ENCODE data around the gene MELTF.

GRCh38 chr3:197002701-197003454, 26.7 kb downstream of the MELTF start:
- peak; percentile 83 for TF ChIP-seq CTCF (IDR thresholded peaks at IDR 0.05)
- no peak for TF ChIP-seq ESRRA (IDR thresholded peaks at IDR 0.05; ENCODE audit: borderline replicate concordance, low read length)
- TF ChIP-seq RFX5 (IDR thresholded peaks at IDR 0.05): no peak
- no peak for TF ChIP-seq HEYL (CRISPR knock-in tag; IDR thresholded peaks at IDR 0.05)
- peak; percentile 37 to 70; a peak in 4 of 5 replicates for TF ChIP-seq RAD21 (conservative IDR thresholded peaks at IDR 0.05 in 1 of 2, IDR thresholded peaks at IDR 0.05 in 1 of 2)
- no peak for TF ChIP-seq PBX3 (IDR thresholded peaks at IDR 0.05)
- TF ChIP-seq HOXA7 (CRISPR knock-in tag; IDR thresholded peaks at IDR 0.05): no peak
- no peak for TF ChIP-seq CEBPB (IDR thresholded peaks at IDR 0.05)
- TF ChIP-seq POLR2A (IDR thresholded peaks at IDR 0.05; ENCODE audit: low read length): no peak
- no peak for TF ChIP-seq RNF2 (IDR thresholded peaks at IDR 0.05; ENCODE audit: borderline replicate concordance, low read depth)
- TF ChIP-seq SREBF2 (IDR thresholded peaks at IDR 0.05): no peak
- no peak for TF ChIP-seq NFE2L2 (conservative IDR thresholded peaks at IDR 0.05; ENCODE audit: low read length)
- no peak for TF ChIP-seq REST (IDR thresholded peaks at IDR 0.05)
- TF ChIP-seq JUN (IDR thresholded peaks at IDR 0.05): peak in 1 of 2 experiments; percentile 83; a peak in 3 of 5 replicates

All from A549 (cell line).